HG02798 (cell line): ENCODE results near the gene PCK2.

Experiments
- ATAC-seq: cut with Tn5 transposase; IDR thresholded peaks from one replicate; pipeline ENCODE4 v1.9.1; 2021; ENCODE audit warnings: mild to moderate bottlenecking; ENCODE audit not compliant: unreplicated experiment, poor library complexity

Gene PCK2

DNA sequence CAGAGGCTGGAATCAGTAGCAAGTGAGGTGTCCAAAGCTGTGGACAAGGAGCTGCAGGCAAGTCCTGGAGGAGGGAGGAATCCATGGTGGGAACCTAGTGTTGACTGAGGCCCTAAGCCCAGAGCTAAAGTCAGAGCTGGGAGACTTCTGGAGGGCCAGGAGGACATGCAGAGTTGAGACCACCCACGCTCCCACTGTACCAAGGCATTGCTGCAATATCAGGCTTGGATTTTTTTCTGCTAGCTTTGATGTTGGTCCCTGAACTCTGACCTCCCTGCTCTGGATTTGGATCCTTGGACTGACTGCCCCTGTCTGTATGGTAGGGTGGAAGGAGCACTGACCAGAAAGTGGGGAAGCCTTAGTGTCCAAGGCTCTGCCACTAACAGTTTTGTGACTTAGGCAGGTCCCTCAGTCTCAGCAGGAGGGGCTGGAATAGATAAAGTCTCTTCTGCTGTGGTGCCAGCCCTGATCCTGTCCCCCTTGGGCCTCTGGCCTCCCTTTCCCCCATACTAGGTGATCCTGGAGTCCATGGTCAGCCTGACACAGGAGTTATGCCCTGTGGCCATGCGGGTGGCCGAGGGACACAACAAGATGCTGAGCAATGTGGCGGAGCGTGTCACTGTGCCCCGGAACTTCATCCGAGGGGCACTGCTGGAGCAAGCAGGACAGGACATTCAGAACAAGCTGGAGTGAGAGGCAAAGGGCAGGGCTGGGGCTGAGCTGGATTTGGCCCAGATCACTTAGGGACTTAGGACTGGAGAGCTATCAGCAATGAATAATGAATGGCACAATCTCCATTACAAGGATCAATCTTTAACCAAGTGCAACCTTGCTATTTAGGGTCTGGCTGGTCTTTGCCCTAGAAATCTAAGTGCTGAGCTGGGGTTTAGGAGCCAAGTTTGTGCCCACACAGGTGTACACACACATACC is 32.9 kb upstream of the PCK2 start:
- ATAC-seq: no peak

GRCh38 chr14:24062216-24062980 is 31.7 kb upstream of the PCK2 start:
- ATAC-seq: no peak

GRCh38 chr14:24063263-24063836 is 30.8 kb upstream of the PCK2 start:
- no peak for ATAC-seq

DNA sequence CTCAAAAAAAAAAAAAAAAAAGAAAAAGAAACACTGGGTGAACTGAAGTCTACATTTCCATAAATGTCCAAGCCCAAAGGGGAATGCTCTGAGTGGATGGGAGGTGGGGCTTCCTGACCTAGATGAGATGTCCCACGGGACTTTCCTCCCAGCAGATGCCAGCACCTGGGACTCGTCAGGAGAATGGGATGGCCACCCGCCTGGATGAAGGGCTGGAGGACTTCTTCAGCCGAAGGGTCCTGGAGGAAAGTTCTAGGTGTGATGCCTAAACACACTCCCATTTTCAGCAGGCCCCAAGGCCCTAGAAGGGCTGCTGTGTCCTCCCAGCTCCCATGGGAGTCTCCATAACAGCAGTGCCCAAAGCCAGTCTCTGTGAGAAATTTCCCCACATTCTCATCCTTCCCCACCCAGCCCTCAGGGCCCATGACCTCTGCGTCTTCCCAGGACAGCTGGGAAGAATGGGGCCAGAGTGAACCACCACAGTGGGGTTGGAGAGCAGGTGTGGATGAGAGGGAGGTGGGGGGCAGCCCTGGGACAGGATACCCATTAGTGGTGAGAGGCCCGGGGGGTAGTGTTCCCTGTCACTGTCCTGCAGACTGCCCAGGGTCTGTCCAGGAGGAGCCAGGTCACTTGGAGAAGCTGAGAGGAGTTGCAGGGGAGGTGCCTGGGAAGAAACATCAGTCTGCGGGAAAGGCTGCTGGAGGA is 29.9 kb upstream of the PCK2 start:
- ATAC-seq: no peak

DNA sequence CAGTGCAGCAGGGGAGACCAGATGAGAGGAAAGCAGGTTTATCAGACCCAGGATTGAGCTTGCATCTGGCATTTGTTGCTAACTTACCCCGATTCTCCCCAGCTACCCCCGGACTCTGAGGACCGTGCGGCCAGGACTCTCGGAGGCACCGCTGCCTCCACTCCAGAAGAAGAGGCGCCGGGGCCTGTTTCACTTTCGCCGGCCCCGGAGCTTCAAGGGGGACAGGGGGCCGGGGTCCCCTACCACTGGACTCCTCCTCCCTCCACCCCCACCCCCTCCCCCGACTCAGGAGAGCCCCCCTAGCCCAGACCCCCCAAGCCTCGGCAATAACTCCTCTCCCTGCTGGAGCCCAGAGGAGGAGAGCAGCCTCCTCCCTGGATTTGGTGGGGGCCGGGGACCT is 29.3 kb upstream of the PCK2 start:
- ATAC-seq: no peak

GRCh38 chr14:24065408-24065807 is 28.7 kb upstream of the PCK2 start:
- ATAC-seq: no peak

GRCh38 chr14:24066496-24067132 is 27.5 kb upstream of the PCK2 start:
- no peak for ATAC-seq

GRCh38 chr14:24067133-24068082 is 26.7 kb upstream of the PCK2 start:
- no peak for ATAC-seq

- no peak for ATAC-seq
Observed at GRCh38 chr14:24068711-24069410, 25.2 kb upstream of the PCK2 start.

DNA sequence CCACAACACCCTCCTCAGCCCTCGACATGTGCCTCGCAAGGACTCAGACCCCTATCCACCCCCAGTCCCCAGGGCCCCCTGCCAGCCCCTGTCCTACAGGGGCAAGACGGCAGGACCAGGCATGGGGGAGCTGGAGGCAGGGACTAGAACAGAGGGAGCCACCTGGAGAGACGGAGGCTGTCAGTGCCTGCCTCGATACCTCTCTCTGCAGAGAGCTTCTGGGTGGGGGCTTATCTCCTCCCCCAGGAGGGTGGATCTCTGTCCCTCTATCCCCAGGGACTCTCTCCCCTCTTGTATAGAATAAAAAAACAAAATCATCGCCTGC is 24.7 kb upstream of the PCK2 start:
- no peak for ATAC-seq

DNA sequence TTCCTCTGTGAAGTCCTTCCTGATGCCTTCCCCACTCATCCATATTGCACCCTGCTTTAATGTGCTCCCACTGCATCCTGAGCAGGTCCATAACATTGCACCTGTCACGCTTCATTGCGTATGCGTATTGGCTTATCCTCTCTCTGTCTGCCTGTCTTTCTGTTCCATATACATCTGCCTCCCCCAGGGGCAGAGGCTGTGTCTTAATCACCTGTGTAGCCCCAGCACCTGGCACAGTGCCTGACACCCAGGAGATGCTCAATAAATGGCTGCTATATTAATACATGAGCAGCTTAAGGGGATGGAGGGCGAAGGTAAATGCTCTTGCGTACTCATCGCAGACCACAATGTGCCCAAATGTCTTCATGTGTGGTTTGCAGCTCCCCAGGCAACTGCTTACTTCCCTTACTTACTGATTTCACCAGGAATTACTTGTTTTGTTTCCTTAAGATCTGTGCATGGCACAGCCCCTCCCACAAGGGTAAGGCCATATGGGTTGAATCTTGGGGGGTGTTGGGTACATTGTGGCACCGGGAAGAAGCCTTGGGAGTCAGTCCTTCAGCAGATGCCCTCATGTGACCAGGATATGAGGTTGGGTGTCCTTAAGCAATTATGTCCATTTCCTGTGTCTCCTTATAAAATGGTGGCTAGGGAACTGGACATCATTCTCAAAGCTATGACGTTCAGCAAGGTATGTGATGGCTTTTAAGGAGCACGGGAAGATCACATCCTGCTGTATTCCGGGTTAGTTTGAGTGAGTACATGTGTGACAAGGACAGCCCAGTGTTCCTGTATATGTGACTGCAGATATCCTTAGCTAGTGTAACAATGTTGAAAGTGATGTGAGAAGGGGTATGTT is 23.6 kb upstream of the PCK2 start:
- ATAC-seq: no peak

DNA sequence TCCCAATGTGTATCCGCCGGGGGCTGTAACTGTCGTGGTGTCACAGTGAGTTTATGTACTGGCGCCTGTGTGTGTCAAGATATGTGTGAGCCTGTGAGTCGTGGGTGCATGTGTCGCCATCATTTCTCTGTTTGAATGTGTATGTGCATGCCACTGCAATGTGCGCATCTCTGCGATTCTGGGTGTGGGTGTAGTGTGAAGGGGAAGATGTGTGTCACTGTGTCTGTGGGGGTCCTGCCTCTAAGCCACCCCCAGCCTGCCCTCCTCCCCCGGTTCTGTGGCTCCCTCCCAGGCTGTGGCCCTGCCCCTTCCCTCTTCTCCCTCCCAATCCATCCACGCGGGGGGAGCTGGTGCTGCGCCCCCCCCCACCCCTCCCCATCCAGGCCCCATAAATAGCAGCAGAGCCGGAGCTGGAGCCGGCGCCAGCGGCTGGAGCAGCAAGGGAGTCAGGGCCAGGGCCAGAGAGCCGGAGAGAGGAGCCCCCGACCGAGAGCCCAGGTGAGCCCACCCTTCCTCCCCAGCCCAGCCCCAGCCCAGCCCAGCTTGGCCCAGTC is 22.9 kb upstream of the PCK2 start, which contains the start of gene CPNE6:
Gene CPNE6 (plus strand): TSS at position 419 of the 554 bp plus-strand sequence. CDS start 1,375 bp downstream, outside the sequence.
- no peak for ATAC-seq

- ATAC-seq: no peak
Observed at GRCh38 chr14:24071836-24072430, 22.2 kb upstream of the PCK2 start.

GRCh38 chr14:24072436-24072835 is 21.7 kb upstream of the PCK2 start:
- no peak for ATAC-seq

- ATAC-seq: no peak
Observed at GRCh38 chr14:24072881-24073877, 20.9 kb upstream of the PCK2 start.
